Measurements from ENCODE around the gene TBX15.

TBX15 gene

DNA sequence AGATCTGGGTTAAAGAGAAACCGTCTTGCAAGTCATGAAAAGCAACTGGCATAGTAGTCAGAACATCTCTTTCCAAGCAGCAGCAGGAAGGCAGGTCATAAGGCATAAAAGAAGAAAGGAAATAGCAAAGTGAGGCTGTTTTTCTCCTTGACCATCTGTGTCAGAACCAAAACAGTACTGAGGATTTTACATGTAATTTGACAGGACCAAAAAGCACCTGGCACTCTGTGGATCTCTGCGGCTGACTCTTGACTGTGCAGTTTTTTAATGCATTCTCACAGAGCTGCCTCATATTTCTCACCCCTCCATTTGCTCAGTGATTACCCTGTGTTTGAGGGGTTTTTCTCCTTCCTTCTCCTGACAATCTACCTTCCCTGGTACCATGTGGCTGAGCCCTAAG is 17.7 kb downstream of the TBX15 start:
- TF ChIP-seq ESRRG (CRISPR knock-in tag; IDR thresholded peaks at IDR 0.05) (no peak), TCF4 (CRISPR knock-in tag; IDR thresholded peaks at IDR 0.05; ENCODE audit: borderline replicate concordance) (no peak), BACH2 (CRISPR knock-in tag; IDR thresholded peaks at IDR 0.05; ENCODE audit: borderline replicate concordance) (no peak), ZNF70 (CRISPR knock-in tag; IDR thresholded peaks at IDR 0.05) (no peak), RARB (CRISPR knock-in tag; IDR thresholded peaks at IDR 0.05) (no peak)

DNA sequence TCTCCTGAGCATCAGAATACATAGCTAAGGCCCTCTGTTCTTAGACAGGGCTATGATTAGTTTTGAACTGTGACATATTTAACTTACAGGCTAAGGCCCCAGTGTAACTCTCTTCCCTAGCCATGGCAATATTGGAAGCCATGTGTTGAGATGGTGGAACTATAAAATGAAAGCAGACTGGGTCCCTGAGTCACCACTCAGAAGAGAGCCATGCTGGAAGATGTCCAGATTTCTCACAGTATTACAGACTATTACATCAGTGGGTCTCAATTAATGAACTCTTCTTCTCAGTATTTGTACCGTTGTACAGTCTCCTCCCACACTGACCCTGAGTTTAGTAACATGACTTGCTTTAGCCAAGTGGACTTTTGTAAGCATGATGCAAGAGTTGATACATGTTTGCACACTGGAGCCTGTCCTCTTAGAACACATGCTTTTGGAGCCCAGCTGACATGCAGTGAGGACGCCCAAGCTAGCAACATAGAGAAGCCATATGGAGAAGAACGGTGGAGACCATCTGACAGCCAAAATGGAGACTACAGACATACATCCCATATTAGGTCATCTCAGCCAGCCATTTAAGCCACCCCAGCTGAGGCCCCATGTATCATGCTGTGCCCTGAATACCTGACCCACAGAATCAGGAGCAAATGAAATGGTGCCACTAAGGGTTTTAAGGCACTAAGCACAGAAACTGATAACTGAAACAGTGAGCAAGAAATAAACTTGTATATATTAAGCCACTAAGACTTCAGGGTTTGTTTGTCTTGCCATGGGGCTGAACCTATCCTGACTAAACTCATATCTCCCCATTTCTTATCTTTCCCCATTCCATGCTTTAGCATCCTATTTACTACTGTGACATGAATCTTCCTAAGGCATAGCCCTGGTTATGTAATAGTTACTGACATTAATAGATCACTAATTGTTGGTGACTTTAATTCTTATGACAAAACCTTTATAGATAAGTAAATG is 24.4 kb downstream of the TBX15 start:
- TF ChIP-seq ISL1 (CRISPR knock-in tag; IDR thresholded peaks at IDR 0.05) = no peak
- TF ChIP-seq BACH2 (CRISPR knock-in tag; IDR thresholded peaks at IDR 0.05; ENCODE audit: borderline replicate concordance) = no peak
- no peak for TF ChIP-seq OSR1 (CRISPR knock-in tag; IDR thresholded peaks at IDR 0.05)
- TF ChIP-seq ZNF565 (CRISPR knock-in tag; conservative IDR thresholded peaks at IDR 0.05; ENCODE audit: low read depth) = no peak
- no peak for TF ChIP-seq RARB (CRISPR knock-in tag; IDR thresholded peaks at IDR 0.05)
- no peak for TF ChIP-seq ZNF70 (CRISPR knock-in tag; IDR thresholded peaks at IDR 0.05)
- no peak for TF ChIP-seq ESRRG (CRISPR knock-in tag; IDR thresholded peaks at IDR 0.05)
- TF ChIP-seq, protein P1, sequence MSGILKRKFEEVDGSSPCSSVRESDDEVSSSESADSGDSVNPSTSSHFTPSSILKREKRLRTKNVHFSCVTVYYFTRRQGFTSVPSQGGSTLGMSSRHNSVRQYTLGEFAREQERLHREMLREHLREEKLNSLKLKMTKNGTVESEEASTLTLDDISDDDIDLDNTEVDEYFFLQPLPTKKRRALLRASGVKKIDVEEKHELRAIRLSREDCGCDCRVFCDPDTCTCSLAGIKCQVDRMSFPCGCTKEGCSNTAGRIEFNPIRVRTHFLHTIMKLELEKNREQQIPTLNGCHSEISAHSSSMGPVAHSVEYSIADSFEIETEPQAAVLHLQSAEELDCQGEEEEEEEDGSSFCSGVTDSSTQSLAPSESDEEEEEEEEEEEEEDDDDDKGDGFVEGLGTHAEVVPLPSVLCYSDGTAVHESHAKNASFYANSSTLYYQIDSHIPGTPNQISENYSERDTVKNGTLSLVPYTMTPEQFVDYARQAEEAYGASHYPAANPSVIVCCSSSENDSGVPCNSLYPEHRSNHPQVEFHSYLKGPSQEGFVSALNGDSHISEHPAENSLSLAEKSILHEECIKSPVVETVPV (CRISPR knock-in tag; IDR thresholded peaks at IDR 0.05) = no peak
- TF ChIP-seq TCF4 (CRISPR knock-in tag; IDR thresholded peaks at IDR 0.05; ENCODE audit: borderline replicate concordance) = no peak
- TF ChIP-seq ARNTL (CRISPR knock-in tag; IDR thresholded peaks at IDR 0.05; ENCODE audit: borderline replicate concordance, low read depth) = no peak
- TF ChIP-seq GLIS3 (CRISPR knock-in tag; IDR thresholded peaks at IDR 0.05) = no peak
- no peak for TF ChIP-seq ZFP30 (CRISPR knock-in tag; IDR thresholded peaks at IDR 0.05)
- ATAC-seq = no peak

More for the DNA sequence above, 17.7 kb downstream of the TBX15 start:
- ATAC-seq = no peak

DNA sequence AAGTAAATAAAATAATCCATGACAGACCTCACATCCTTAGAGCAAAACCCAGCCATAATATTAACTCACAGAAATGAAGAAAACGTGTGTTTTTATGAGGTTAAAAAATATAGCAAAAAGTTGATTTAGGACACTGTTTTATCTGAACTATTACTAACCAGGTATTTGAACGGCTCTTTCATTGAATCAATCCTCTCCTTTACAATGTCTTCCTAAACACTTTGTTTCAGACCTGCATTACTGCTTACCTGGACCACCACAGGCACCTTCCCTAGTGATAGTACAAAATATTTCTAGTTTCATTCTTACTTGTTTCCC is 25.0 kb downstream of the TBX15 start:
- TF ChIP-seq TCF4 (CRISPR knock-in tag; IDR thresholded peaks at IDR 0.05; ENCODE audit: borderline replicate concordance) (no peak), ZNF8 (CRISPR knock-in tag; IDR thresholded peaks at IDR 0.05) (no peak), ZNF565 (CRISPR knock-in tag; conservative IDR thresholded peaks at IDR 0.05; ENCODE audit: low read depth) (no peak), BACH2 (CRISPR knock-in tag; IDR thresholded peaks at IDR 0.05; ENCODE audit: borderline replicate concordance) (no peak), ZNF70 (CRISPR knock-in tag; IDR thresholded peaks at IDR 0.05) (no peak), PPARA (CRISPR knock-in tag; IDR thresholded peaks at IDR 0.05; ENCODE audit: borderline replicate concordance) (no peak), ZFP30 (CRISPR knock-in tag; IDR thresholded peaks at IDR 0.05) (no peak), TOX (CRISPR knock-in tag; IDR thresholded peaks at IDR 0.05; ENCODE audit: borderline replicate concordance) (no peak), CSDC2 (CRISPR knock-in tag; IDR thresholded peaks at IDR 0.05) (no peak), OSR1 (CRISPR knock-in tag; IDR thresholded peaks at IDR 0.05) (no peak)
- TF ChIP-seq, protein P2, sequence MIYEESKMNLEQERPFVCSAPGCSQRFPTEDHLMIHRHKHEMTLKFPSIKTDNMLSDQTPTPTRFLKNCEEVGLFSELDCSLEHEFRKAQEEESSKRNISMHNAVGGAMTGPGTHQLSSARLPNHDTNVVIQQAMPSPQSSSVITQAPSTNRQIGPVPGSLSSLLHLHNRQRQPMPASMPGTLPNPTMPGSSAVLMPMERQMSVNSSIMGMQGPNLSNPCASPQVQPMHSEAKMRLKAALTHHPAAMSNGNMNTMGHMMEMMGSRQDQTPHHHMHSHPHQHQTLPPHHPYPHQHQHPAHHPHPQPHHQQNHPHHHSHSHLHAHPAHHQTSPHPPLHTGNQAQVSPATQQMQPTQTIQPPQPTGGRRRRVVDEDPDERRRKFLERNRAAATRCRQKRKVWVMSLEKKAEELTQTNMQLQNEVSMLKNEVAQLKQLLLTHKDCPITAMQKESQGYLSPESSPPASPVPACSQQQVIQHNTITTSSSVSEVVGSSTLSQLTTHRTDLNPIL (CRISPR knock-in tag; IDR thresholded peaks at IDR 0.05; ENCODE audit: low read depth) = no peak
- TF ChIP-seq, protein P3, sequence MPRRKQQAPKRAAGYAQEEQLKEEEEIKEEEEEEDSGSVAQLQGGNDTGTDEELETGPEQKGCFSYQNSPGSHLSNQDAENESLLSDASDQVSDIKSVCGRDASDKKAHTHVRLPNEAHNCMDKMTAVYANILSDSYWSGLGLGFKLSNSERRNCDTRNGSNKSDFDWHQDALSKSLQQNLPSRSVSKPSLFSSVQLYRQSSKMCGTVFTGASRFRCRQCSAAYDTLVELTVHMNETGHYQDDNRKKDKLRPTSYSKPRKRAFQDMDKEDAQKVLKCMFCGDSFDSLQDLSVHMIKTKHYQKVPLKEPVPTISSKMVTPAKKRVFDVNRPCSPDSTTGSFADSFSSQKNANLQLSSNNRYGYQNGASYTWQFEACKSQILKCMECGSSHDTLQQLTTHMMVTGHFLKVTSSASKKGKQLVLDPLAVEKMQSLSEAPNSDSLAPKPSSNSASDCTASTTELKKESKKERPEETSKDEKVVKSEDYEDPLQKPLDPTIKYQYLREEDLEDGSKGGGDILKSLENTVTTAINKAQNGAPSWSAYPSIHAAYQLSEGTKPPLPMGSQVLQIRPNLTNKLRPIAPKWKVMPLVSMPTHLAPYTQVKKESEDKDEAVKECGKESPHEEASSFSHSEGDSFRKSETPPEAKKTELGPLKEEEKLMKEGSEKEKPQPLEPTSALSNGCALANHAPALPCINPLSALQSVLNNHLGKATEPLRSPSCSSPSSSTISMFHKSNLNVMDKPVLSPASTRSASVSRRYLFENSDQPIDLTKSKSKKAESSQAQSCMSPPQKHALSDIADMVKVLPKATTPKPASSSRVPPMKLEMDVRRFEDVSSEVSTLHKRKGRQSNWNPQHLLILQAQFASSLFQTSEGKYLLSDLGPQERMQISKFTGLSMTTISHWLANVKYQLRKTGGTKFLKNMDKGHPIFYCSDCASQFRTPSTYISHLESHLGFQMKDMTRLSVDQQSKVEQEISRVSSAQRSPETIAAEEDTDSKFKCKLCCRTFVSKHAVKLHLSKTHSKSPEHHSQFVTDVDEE (CRISPR knock-in tag; IDR thresholded peaks at IDR 0.05) = no peak
- no peak for ATAC-seq

DNA sequence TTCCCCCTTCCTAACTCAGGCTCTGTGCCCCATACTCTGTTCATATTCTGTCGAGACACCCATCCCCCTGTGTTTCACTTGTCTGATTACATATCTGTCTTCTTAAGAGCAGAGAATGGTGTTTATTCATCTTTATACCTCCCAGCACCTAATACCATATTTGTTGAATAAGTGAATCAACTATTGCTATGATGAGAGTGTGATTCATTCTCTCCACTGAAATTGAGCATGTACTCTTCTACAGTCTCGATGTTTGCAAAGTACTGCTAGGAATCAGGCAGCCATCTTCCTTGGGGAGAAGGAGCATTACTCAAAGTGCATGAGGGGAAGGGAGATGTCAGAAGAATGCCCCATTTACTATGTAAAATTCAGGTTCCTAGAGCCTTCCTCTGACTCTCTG is 27.0 kb downstream of the TBX15 start:
- ATAC-seq = no peak
- TF ChIP-seq ZFP30 (CRISPR knock-in tag; IDR thresholded peaks at IDR 0.05) (no peak), RARB (CRISPR knock-in tag; IDR thresholded peaks at IDR 0.05) (no peak), ZC3H10 (CRISPR knock-in tag; IDR thresholded peaks at IDR 0.05) (no peak), OSR1 (CRISPR knock-in tag; IDR thresholded peaks at IDR 0.05) (no peak), SNAI2 (CRISPR knock-in tag; IDR thresholded peaks at IDR 0.05) (no peak), CSDC2 (CRISPR knock-in tag; IDR thresholded peaks at IDR 0.05) (no peak), TCF4 (CRISPR knock-in tag; IDR thresholded peaks at IDR 0.05; ENCODE audit: borderline replicate concordance) (no peak), GLIS3 (CRISPR knock-in tag; IDR thresholded peaks at IDR 0.05) (no peak), ZNF70 (CRISPR knock-in tag; IDR thresholded peaks at IDR 0.05) (no peak), ISL1 (CRISPR knock-in tag; IDR thresholded peaks at IDR 0.05) (no peak), ESRRG (CRISPR knock-in tag; IDR thresholded peaks at IDR 0.05) (no peak)
- TF ChIP-seq, protein P1 (CRISPR knock-in tag; IDR thresholded peaks at IDR 0.05) = no peak
- TF ChIP-seq, protein P2 (CRISPR knock-in tag; IDR thresholded peaks at IDR 0.05; ENCODE audit: low read depth) = no peak
- TF ChIP-seq, protein P4, sequence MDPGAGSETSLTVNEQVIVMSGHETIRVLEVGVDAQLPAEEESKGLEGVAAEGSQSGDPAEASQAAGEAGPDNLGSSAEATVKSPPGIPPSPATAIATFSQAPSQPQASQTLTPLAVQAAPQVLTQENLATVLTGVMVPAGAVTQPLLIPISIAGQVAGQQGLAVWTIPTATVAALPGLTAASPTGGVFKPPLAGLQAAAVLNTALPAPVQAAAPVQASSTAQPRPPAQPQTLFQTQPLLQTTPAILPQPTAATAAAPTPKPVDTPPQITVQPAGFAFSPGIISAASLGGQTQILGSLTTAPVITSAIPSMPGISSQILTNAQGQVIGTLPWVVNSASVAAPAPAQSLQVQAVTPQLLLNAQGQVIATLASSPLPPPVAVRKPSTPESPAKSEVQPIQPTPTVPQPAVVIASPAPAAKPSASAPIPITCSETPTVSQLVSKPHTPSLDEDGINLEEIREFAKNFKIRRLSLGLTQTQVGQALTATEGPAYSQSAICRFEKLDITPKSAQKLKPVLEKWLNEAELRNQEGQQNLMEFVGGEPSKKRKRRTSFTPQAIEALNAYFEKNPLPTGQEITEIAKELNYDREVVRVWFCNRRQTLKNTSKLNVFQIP (CRISPR knock-in tag; IDR thresholded peaks at IDR 0.05; ENCODE audit: borderline replicate concordance, low read depth) = no peak
